OCI-LY7 (cell line): Measurements from ENCODE around the gene KRTAP10-9. TPM values are rescaled to one million over a fixed set of nuclear protein-coding genes. Genes with fewer than 3 reads are reported as not detected.

Experiments used
- BruUV-seq: library from RNA; stranded (reverse); fragments of 400-500 nt; replicated peaks from 2 replicates; lab custom pipeline; 2021; lab: Mats Ljungman, UMichigan
- CTCF ChIA-PET: fragments of 300-600 bp; sonication (Branson Sonifier 250); formaldehyde crosslinking; loops from one replicate; lab custom pipeline; 2022; ENCODE audit warnings: antibody characterized with exemption; ENCODE audit not compliant: unreplicated experiment; lab: Charles Lee
- POLR2A ChIA-PET: fragments of 300-600 bp; sonication (Branson Sonifier 250); formaldehyde crosslinking; loops from one replicate; lab custom pipeline; 2022; ENCODE audit warnings: antibody characterized with exemption; lab: Charles Lee
- DNase-seq: peaks from one replicate; pipeline ENCODE4 v3.0.0-alpha.2; 2015; ENCODE audit warnings: low spot score
- H2AFZ ChIP-seq: fragments of 200-600 bp; sonication (generic), shearing (Covaris generic); 2 replicates; pipeline ENCODE4 v1.6.1; 2014; ENCODE audit warnings: mild to moderate bottlenecking, antibody characterized with exemption, low read length, moderate library complexity
- H3K27ac ChIP-seq: fragments of 200-600 bp; sonication (generic); 2 replicates; pipeline ENCODE4 v1.5.1; 2014; ENCODE audit warnings: mixed run types, low read depth, mild to moderate bottlenecking, moderate library complexity, low read length, inconsistent platforms; ENCODE audit not compliant: poor library complexity, severe bottlenecking
- H3K36me3 ChIP-seq: fragments of 200-600 bp; sonication (generic); 2 replicates; pipeline ENCODE4 v1.6.1; 2014; ENCODE audit warnings: mild to moderate bottlenecking, antibody characterized with exemption, low read length, moderate library complexity, mixed read lengths; ENCODE audit not compliant: insufficient read depth
- H3K4me1 ChIP-seq: fragments of 200-600 bp; sonication (generic); 2 replicates; pipeline ENCODE4 v1.5.1; 2014; ENCODE audit warnings: mild to moderate bottlenecking, low read length; ENCODE audit not compliant: insufficient read depth, poor library complexity, severe bottlenecking
- H3K4me2 ChIP-seq: fragments of 200-600 bp; sonication (generic); 2 replicates; pipeline ENCODE4 v1.6.1; 2014; ENCODE audit warnings: mild to moderate bottlenecking, low read length
- H3K4me3 ChIP-seq: fragments of 200-600 bp; sonication (generic); 2 replicates; pipeline ENCODE4 v1.5.1; 2014; ENCODE audit warnings: mild to moderate bottlenecking, low read depth, low read length; ENCODE audit not compliant: poor library complexity, severe bottlenecking
- H3K79me2 ChIP-seq: fragments of 200-600 bp; sonication (generic); 2 replicates; pipeline ENCODE4 v1.6.1; 2016; ENCODE audit warnings: low read depth, mild to moderate bottlenecking, low read length, moderate library complexity, mixed read lengths; ENCODE audit not compliant: insufficient read depth
- H3K9me2 ChIP-seq: fragments of 200-600 bp; sonication (generic); 2 replicates; pipeline ENCODE4 v1.6.1; 2016; ENCODE audit warnings: mild to moderate bottlenecking, low read length, mixed read lengths; ENCODE audit not compliant: insufficient read depth
- H3K9me3 ChIP-seq: fragments of 200-600 bp; sonication (generic); 2 replicates; pipeline ENCODE4 v1.6.1; 2014; ENCODE audit warnings: mild to moderate bottlenecking, mixed run types, low read length, mixed read lengths
- H4K20me1 ChIP-seq: fragments of 200-600 bp; sonication (generic); 2 replicates; pipeline ENCODE4 v1.6.1; 2014; ENCODE audit warnings: mild to moderate bottlenecking, antibody characterized with exemption, low read length, moderate library complexity, mixed read lengths; ENCODE audit not compliant: insufficient read depth
- EZH2phosphoT487 ChIP-seq: fragments of 200-600 bp; sonication (generic); IDR thresholded peaks from 2 replicates; pipeline ENCODE4 v1.6.1; 2018; ENCODE audit warnings: low read depth, borderline replicate concordance, mild to moderate bottlenecking, mixed run types, antibody characterized with exemption, low read length, moderate library complexity, mixed read lengths
- intact Hi-C: fragments of 100-400 bp; cut with micrococcal nuclease; formaldehyde crosslinking; loops from one replicate; pipeline ENCODE4 v1.10.0; 2022; ENCODE audit not compliant: unreplicated experiment
- total RNA-seq, 2 experiments: library from RNA; depleted of rRNA in 1 of 2; stranded (reverse); fragments of >200 nt in 1 of 2; shearing (Covaris generic) in 1 of 2; gene quantifications; 2 replicates each; pipeline ENCODE4 v1.2.3, GENCODE V29; 2014 to 2022
- TF ChIP-seq, protein P1 (sequence below): fragments of 200-600 bp; sonication (generic); conservative IDR thresholded peaks from 2 replicates; pipeline ENCODE4 v1.5.1; 2014; ENCODE audit warnings: mild to moderate bottlenecking, antibody characterized with exemption, low read length, moderate library complexity, mixed read lengths

The KRTAP10-9 gene
- total RNA-seq, 2 experiments from 2014 or later: not detected

DNA sequence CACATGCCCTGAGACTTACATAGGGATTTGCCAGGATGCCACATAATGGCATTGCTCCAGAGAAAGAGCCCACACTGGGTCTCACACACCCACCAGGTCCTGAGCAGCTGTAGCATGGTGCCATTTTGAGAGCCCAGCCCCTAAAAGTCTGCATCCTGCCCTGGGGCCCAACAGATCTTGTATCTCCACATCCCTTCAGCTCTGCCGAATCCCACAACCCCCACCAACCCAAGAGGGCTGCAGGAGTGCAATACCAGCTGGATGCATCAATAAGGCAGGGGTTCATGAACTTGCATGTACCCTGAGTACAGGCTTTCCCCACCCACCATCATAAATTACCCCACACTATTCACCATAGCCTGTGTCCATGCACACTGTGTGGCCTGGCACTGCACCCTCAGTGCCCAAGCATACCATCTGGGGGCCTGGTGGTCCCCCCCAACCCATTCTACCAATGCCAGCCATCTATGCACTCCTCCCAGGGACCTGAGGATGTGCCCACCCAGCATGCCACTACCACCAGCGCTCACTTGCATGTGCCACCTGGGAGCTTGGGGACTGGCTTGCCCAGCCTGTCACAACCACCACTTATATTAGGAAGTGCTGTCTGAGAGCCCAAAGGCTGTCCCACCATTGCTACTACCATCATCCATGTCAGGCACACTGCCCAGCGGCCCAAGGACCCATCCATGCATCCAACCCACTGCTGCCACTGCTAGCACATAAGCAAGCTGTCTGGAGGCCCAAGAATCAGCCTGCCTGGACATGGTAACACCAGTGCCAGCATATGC, 43.9 kb downstream of the KRTAP10-9 start:
- CTCF ChIA-PET: no interaction called here
- Histone ChIP-seq H4K20me1 (no peaks in the 10 kb centered on the region), H3K27ac (no peak overlapping the region), H3K36me3 (no peaks in the 10 kb centered on the region), H3K9me2 (no peaks in the 10 kb centered on the region; the same call in 1 of the 2 replicates), H3K4me3 (no peak overlapping the region), H3K4me2 (no peak overlapping the region), H3K79me2 (no peaks in the 10 kb centered on the region), H3K4me1 (no peaks in the 10 kb centered on the region), H3K9me3 (no peaks in the 10 kb centered on the region), H2AFZ (no peak overlapping the region)
- TF ChIP-seq, protein P1, sequence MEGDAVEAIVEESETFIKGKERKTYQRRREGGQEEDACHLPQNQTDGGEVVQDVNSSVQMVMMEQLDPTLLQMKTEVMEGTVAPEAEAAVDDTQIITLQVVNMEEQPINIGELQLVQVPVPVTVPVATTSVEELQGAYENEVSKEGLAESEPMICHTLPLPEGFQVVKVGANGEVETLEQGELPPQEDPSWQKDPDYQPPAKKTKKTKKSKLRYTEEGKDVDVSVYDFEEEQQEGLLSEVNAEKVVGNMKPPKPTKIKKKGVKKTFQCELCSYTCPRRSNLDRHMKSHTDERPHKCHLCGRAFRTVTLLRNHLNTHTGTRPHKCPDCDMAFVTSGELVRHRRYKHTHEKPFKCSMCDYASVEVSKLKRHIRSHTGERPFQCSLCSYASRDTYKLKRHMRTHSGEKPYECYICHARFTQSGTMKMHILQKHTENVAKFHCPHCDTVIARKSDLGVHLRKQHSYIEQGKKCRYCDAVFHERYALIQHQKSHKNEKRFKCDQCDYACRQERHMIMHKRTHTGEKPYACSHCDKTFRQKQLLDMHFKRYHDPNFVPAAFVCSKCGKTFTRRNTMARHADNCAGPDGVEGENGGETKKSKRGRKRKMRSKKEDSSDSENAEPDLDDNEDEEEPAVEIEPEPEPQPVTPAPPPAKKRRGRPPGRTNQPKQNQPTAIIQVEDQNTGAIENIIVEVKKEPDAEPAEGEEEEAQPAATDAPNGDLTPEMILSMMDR: no peak
- no peak for TF ChIP-seq EZH2phosphoT487
- BruUV-seq: no TSS peak
- intact Hi-C loops: no loop called here
- POLR2A ChIA-PET: no interaction called here
- DNase-seq: no peak

DNA sequence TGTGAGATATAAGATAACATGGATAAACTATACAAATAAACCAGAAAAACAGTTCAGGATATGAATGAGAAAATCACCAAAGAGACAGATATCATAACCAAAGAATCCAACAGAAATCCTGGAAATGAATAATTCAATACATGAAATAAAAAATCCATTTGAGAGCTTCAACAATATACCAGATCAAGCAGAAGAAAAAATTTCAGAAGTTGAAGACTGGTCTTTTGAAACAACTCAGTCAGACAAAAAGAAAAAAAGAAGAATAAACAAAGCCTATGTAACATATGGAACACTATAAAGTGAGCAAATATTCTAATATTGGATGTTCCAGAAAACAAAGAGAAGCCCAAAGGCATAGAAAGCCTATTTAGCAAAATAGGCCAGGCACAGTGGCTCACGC, 45.0 kb downstream of the KRTAP10-9 start:
- no peak for DNase-seq
- H3K79me2 ChIP-seq: no peaks in the 10 kb centered on the region
- no peaks in the 10 kb centered on the region for H4K20me1 ChIP-seq
- H3K4me3 ChIP-seq: no peak overlapping the region
- no peak overlapping the region for H2AFZ ChIP-seq
- H3K27ac ChIP-seq: no peak overlapping the region
- intact Hi-C loops: no loop called here
- ChIA-PET CTCF (no interaction called here), POLR2A (no interaction called here)
- no peaks in the 10 kb centered on the region for H3K36me3 ChIP-seq
- TF ChIP-seq EZH2phosphoT487: no peak
- TF ChIP-seq, protein P1: no peak
- no peaks in the 10 kb centered on the region for H3K9me3 ChIP-seq
- no TSS peak for BruUV-seq
- H3K9me2 ChIP-seq: no peaks in the 10 kb centered on the region; the same call in 1 of the 2 replicates
- no peak overlapping the region for H3K4me2 ChIP-seq
- no peaks in the 10 kb centered on the region for H3K4me1 ChIP-seq

DNA sequence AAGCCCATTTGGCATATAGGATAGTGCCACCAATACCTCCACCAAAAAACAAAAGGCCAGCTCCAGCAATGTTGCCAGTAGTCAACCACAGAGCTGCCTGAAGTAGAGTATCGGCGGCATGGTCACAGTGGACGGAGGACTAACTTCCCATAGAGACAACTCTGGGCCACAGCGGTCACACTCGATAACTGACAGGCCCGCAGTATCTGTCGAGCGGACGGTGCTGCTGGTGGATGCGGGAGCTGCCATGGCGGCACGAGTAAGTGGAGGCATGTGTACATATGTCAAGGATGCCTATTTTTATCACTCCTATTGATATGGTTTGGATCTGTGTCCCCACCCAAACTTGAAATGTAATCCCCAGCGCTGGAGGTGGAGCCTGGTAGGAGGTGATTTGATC, 51.0 kb downstream of the KRTAP10-9 start:
- H4K20me1 ChIP-seq: no peaks in the 10 kb centered on the region
- no peak overlapping the region for H3K4me3 ChIP-seq
- H3K36me3 ChIP-seq: no peaks in the 10 kb centered on the region
- no peaks in the 10 kb centered on the region for H3K9me3 ChIP-seq
- no peak overlapping the region for H3K4me2 ChIP-seq
- H2AFZ ChIP-seq: no peak overlapping the region
- ChIA-PET POLR2A (no interaction called here), CTCF (no interaction called here)
- no peak for DNase-seq
- no peaks in the 10 kb centered on the region for H3K4me1 ChIP-seq
- no peaks in the 10 kb centered on the region; the same call in 1 of the 2 replicates for H3K9me2 ChIP-seq
- H3K79me2 ChIP-seq: no peaks in the 10 kb centered on the region
- TF ChIP-seq EZH2phosphoT487: no peak
- TF ChIP-seq, protein P1: no peak
- intact Hi-C loops: no loop called here
- no peak overlapping the region for H3K27ac ChIP-seq
- no TSS peak for BruUV-seq
